WERI-Rb-1 (cell line): ENCODE data around the gene SARS2.
"Not testable (repeated sequence)": the region's sequence is repeated elsewhere in the genome, so short reads cannot be mapped to it uniquely, and the experiment has no call there.

Experiments
- DNase-seq: peaks from one replicate; pipeline ENCODE4 v3.0.0-alpha.2; 2020
- H3K27ac ChIP-seq: fragments of 250-450 bp; sonication (Bioruptor Pico); 2 replicates; pipeline ENCODE4 v1.5.1; 2020; ENCODE audit warnings: mild to moderate bottlenecking, moderate library complexity
- H3K27me3 ChIP-seq: fragments of 250-450 bp; sonication (Bioruptor Pico); 2 replicates; pipeline ENCODE4 v1.5.1; 2021; ENCODE audit warnings: mild to moderate bottlenecking, low read depth, moderate library complexity; ENCODE audit not compliant: insufficient read depth, severe bottlenecking
- H3K36me3 ChIP-seq: fragments of 250-450 bp; sonication (Bioruptor Pico); 2 replicates; pipeline ENCODE4 v1.5.1; 2020; ENCODE audit warnings: mild to moderate bottlenecking, moderate library complexity
- H3K4me3 ChIP-seq: 2 replicates; pipeline ENCODE4 v1.5.1; 2011; ENCODE audit warnings: low read depth, mild to moderate bottlenecking, control low read depth, low read length
- H3K9me3 ChIP-seq: fragments of 250-450 bp; sonication (Bioruptor Pico); 2 replicates; pipeline ENCODE4 v1.5.1; 2021; ENCODE audit warnings: mild to moderate bottlenecking, moderate library complexity; ENCODE audit not compliant: severe bottlenecking
- CTCF ChIP-seq: IDR thresholded peaks from 2 replicates; pipeline ENCODE4 v1.5.1; 2011; ENCODE audit warnings: low read depth, mild to moderate bottlenecking, control low read depth, inconsistent platforms, low read length

SARS2 gene

DNA sequence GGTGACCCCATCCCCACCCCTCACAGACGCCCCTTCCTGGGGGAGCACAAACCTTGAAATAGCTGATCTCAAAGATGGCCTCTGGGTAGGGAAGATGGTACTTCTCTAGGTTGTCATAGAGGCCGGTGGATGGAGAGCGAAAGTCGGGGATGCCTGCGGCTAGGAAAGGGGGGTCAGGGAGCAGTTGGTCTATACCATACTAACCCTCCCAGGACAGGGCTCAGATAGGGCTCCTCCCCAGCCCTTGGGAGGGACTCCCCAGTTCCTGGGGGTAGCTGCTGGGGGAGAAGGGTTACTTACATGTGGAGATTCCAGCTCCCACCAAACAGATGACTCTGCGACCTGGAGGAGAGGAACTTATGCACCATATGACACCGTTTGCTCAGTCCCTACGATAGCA lies 40.8 kb downstream of the SARS2 start:
- Histone ChIP-seq H3K27ac (no peak overlapping the region), H3K36me3 (peaks cover 3% of the 10 kb centered on the region; the same call in 1 of the 2 replicates), H3K4me3 (no peak overlapping the region), H3K27me3 (no peaks in the 10 kb centered on the region), H3K9me3 (no peaks in the 10 kb centered on the region)
- no peak for DNase-seq
- no peak for TF ChIP-seq CTCF

DNA sequence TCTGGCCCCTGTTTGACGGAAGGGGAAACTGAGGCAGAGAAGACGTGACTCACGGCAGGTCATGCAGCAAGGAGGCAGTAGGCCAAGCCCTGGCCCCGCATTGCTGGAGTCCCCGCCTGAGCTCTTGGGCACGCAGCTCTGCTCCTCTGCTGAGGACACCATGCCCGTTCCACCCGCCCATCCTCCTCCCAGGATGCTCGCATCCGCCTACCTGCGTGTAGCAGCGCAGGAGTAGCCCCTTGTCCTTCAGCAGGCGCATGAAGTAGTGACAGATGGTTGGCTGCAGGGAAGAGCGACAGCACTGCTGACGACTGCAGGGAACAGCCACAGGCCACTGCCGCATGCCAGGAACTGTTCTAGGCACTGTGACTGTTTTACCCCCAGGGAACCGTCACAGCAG lies 41.7 kb downstream of the SARS2 start:
- Histone ChIP-seq H3K27me3 (no peaks in the 10 kb centered on the region), H3K9me3 (no peaks in the 10 kb centered on the region), H3K4me3 (no peak overlapping the region), H3K27ac (no peak overlapping the region), H3K36me3 (peaks cover 3% of the 10 kb centered on the region; the same call in 1 of the 2 replicates)
- DNase-seq = no peak
- no peak for TF ChIP-seq CTCF

GRCh38 chr19:38884691-38885090 lies 45.9 kb downstream of the SARS2 start:
- DNase-seq, H3K4me3 ChIP-seq, H3K27ac ChIP-seq, H3K9me3 ChIP-seq, H3K36me3 ChIP-seq, H3K27me3 ChIP-seq: not testable (repeated sequence)

GRCh38 chr19:38883286-38883685 lies 47.3 kb downstream of the SARS2 start:
- Histone ChIP-seq H3K27me3 (no peaks in the 10 kb centered on the region), H3K27ac (no peak overlapping the region), H3K9me3 (no peaks in the 10 kb centered on the region), H3K4me3 (no peak overlapping the region), H3K36me3 (no peaks in the 10 kb centered on the region)
- no peak for TF ChIP-seq CTCF
- no peak for DNase-seq

GRCh38 chr19:38880882-38881609 lies 49.5 kb downstream of the SARS2 start:
- Histone ChIP-seq H3K27me3 (no peaks in the 10 kb centered on the region), H3K4me3 (no peak overlapping the region), H3K9me3 (no peaks in the 10 kb centered on the region), H3K27ac (no peak overlapping the region), H3K36me3 (no peaks in the 10 kb centered on the region)
- no peak for TF ChIP-seq CTCF
- no peak for DNase-seq

DNA sequence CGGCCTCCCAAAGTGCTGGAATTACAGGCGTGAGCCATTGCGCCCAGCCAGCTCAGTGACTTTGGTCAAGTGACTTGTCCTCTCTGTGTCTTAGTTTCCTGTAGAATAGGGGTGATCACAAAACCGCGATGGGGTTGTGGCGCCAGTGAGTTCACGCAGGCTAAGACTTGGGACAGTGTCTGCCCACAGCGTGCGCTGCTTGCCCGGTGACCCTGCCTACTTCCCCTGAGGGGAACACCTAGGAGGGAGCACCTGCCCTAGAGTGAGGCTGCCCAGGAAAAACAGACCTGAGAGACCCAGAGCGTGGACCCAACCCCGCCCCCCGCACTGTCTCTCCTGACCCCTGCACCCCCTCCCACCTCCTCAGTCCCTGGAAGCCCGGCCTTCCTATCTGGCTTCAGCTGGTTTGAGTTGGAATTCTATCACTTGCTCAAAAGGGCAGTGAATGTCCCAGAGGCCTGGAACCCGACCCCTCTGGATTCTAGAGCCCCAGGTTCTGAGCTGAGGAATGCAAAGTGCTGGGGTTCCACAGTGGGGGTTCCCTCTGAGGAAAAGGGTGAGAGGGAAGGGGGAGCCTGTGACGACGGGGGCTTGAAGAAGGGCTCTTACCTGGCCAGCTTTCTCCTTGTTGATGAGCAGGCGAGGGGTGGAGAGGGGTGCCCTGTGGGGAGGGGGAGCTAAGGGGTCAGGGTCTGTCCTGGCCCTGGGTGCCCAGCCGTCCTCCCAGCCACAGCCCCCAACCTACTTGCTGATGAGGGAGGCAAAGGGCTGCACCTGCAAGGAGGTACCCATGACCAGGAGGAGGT lies 50.3 kb downstream of the SARS2 start:
- Histone ChIP-seq H3K27ac (no peak overlapping the region), H3K27me3 (no peaks in the 10 kb centered on the region), H3K4me3 (no peak overlapping the region), H3K36me3 (no peaks in the 10 kb centered on the region), H3K9me3 (no peaks in the 10 kb centered on the region)
- DNase-seq = no peak
- no peak for TF ChIP-seq CTCF
